Measurements from ENCODE around the gene ARID3C.
"Not testable (repeated sequence)": the region's sequence is repeated elsewhere in the genome, so short reads cannot be mapped to it uniquely, and the experiment has no call there.

Gene ARID3C

GRCh38 chr9:34652602-34653000 is 23.7 kb upstream of the ARID3C start:
- no peak for DNase-seq (ENCODE audit: low spot score)

GRCh38 chr9:34651876-34652601 is 23.2 kb upstream of the ARID3C start, which contains the start of gene IL11RA:
Gene IL11RA, plus strand, starts transcription at chr9:34652185. Its CDS starts 3,033 bp downstream, at chr9:34655218.
- DNase-seq (ENCODE audit: low spot score), result peak; percentile 76

- DNase-seq (ENCODE audit: low spot score), result no peak
These were observed 22.5 kb upstream of the ARID3C start for GRCh38 chr9:34651321-34651720.

GRCh38 chr9:34650816-34651215 is 21.9 kb upstream of the ARID3C start:
- no peak for DNase-seq (ENCODE audit: low spot score)

- DNase-seq (ENCODE audit: low spot score), result no peak
These were observed 19.8 kb upstream of the ARID3C start for GRCh38 chr9:34648673-34649072.

- no peak for DNase-seq (ENCODE audit: low spot score)
These were observed 18.8 kb upstream of the ARID3C start for GRCh38 chr9:34647651-34648050.

GRCh38 chr9:34647084-34647403 is 18.2 kb upstream of the ARID3C start:
- no peak for DNase-seq (ENCODE audit: low spot score)

- DNase-seq (ENCODE audit: low spot score), result peak; percentile 89
These were observed 17.6 kb upstream of the ARID3C start, which contains the start of gene GALT for GRCh38 chr9:34646211-34647083. Gene GALT, plus strand, starts transcription at chr9:34646675. Its CDS starts 30 bp downstream, at chr9:34646705.

- no peak for DNase-seq (ENCODE audit: low spot score)
These were observed 16.0 kb upstream of the ARID3C start for GRCh38 chr9:34644766-34645314.

GRCh38 chr9:34642679-34643078 is 13.8 kb upstream of the ARID3C start:
- DNase-seq (ENCODE audit: low spot score), result no peak

GRCh38 chr9:34639322-34639721 is 10.5 kb upstream of the ARID3C start:
- not testable (repeated sequence) for DNase-seq (ENCODE audit: low spot score)

- no peak for DNase-seq (ENCODE audit: low spot score)
These were observed 9.2 kb upstream of the ARID3C start for GRCh38 chr9:34638138-34638445.

- DNase-seq (ENCODE audit: low spot score), result peak; percentile 94
These were observed 8.7 kb upstream of the ARID3C start, which contains the start of gene SIGMAR1 for GRCh38 chr9:34637356-34638137. Gene SIGMAR1, minus strand, starts transcription at chr9:34637787. Its CDS starts 90 bp downstream, at chr9:34637697.

GRCh38 chr9:34636791-34637355 is 8.0 kb upstream of the ARID3C start:
- no peak for DNase-seq (ENCODE audit: low spot score)

- DNase-seq (ENCODE audit: low spot score), result no peak
These were observed 6.7 kb upstream of the ARID3C start for GRCh38 chr9:34635556-34635955.

- no peak for DNase-seq (ENCODE audit: low spot score)
These were observed 5.8 kb upstream of the ARID3C start for GRCh38 chr9:34634551-34635248.

GRCh38 chr9:34633851-34634550 is 5.1 kb upstream of the ARID3C start:
- peak; percentile 89 for DNase-seq (ENCODE audit: low spot score)

- no peak for DNase-seq (ENCODE audit: low spot score)
These were observed 4.3 kb upstream of the ARID3C start for GRCh38 chr9:34633166-34633565.

GRCh38 chr9:34630402-34631154 is 1.7 kb upstream of the ARID3C start:
- DNase-seq (ENCODE audit: low spot score), result no peak

- DNase-seq (ENCODE audit: low spot score), result no peak
These were observed 584 bp upstream of the ARID3C start for GRCh38 chr9:34629491-34629808.
